ENCODE data around the gene AREL1.

AREL1 gene

DNA sequence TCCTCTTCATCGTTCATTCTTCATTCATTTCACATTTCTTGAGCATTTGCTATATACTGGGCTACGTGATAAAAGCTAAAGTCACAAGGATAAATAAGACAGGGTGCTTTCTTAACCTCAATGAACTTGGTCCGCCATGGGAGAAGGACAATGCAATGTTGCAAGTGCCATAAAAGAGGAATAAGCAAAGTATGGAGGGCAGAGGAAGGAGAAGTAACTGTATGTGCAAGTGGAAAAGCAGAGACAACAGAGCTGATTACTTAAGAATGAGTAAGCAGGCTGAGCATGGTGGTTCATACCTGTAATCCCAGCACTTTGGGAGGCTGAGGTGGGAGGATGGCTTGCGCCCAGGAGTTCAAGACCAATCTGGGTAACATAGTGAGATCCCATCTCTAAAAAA lies 14.4 kb downstream of the AREL1 start:
- DNase-seq (ENCODE audit: low read depth): no peak
- H3K4me3 ChIP-seq (ENCODE audit: low read depth, low read length): no peak overlapping the region
- TF ChIP-seq CTCF (IDR thresholded peaks at IDR 0.05; ENCODE audit: low read depth, low read length, missing control alignments): no peak

DNA sequence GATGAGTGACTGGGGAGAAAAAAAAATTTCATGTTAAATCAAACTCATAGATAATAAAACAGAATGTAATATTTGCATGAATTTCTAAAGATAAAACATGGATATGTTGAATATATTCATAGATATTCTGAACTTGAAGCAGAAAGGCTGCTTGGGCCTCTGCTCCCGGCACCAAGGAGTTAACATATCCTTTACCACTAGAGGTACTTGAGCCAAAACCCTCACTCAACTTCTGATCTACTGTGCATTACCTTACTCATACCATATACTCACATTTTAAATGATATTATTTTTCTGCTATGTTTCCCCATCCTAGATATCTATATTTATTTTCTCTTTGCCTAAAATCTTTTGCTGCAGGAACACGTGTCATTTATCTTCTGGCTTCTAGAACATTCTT lies 14.9 kb downstream of the AREL1 start:
- DNase-seq (ENCODE audit: low read depth): no peak
- no peak for TF ChIP-seq CTCF (IDR thresholded peaks at IDR 0.05; ENCODE audit: low read depth, low read length, missing control alignments)
- no peak overlapping the region for H3K4me3 ChIP-seq (ENCODE audit: low read depth, low read length)

DNA sequence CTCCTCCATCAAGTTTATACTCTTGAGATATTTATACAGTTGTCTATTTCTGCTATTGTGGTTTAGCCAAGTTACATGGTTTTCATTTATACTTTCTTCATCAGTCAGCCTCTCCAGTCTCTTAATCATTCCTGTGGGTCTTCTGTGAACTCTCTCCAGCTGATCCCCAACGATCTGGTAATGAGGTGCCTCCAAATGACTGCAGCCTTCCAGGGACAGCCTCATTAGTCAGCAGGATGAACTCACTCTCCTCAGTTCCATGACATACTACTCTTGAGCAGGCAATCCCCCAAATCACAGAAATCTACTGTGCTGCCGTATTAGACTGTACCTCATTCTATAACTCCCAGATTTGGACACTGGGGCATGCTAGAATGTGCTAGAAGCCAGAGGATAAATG lies 15.3 kb downstream of the AREL1 start:
- TF ChIP-seq CTCF (IDR thresholded peaks at IDR 0.05; ENCODE audit: low read depth, low read length, missing control alignments): no peak
- DNase-seq (ENCODE audit: low read depth): no peak
- H3K4me3 ChIP-seq (ENCODE audit: low read depth, low read length): no peak overlapping the region

GRCh38 chr14:74697011-74697410 lies 15.9 kb downstream of the AREL1 start:
- no peak overlapping the region for H3K4me3 ChIP-seq (ENCODE audit: low read depth, low read length)
- TF ChIP-seq CTCF (IDR thresholded peaks at IDR 0.05; ENCODE audit: low read depth, low read length, missing control alignments): no peak

GRCh38 chr14:74695406-74695805 lies 17.5 kb downstream of the AREL1 start:
- TF ChIP-seq CTCF (IDR thresholded peaks at IDR 0.05; ENCODE audit: low read depth, low read length, missing control alignments): no peak
- H3K4me3 ChIP-seq (ENCODE audit: low read depth, low read length): no peak overlapping the region
- DNase-seq (ENCODE audit: low read depth): no peak

More at GRCh38 chr14:74697011-74697410, 15.9 kb downstream of the AREL1 start:
- no peak for DNase-seq (ENCODE audit: low read depth)

DNA sequence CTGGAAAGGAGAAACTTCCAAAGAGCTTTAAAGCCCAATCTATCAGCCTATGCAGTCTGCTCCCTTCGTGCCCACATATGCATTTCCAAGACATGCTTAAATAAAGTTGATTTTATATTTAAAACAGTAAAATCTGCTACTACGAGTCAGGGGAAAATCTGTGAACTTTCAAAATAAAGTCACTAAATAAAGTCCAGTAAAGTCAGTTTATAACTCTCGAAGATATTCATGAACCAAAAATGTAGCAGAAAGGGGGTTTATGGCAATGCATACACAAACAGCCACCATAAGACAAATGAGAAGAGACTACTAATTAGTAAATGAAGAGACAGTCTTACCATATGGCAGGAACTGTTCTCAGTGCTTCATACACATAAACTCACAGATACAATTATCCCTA lies 19.7 kb downstream of the AREL1 start:
- no peak overlapping the region for H3K4me3 ChIP-seq (ENCODE audit: low read depth, low read length)
- TF ChIP-seq CTCF (IDR thresholded peaks at IDR 0.05; ENCODE audit: low read depth, low read length, missing control alignments): no peak
- no peak for DNase-seq (ENCODE audit: low read depth)

GRCh38 chr14:74691456-74691855 lies 21.4 kb downstream of the AREL1 start:
- no peak overlapping the region for H3K4me3 ChIP-seq (ENCODE audit: low read depth, low read length)
- DNase-seq (ENCODE audit: low read depth): no peak
- TF ChIP-seq CTCF (IDR thresholded peaks at IDR 0.05; ENCODE audit: low read depth, low read length, missing control alignments): no peak

All from GM12864 (cell line).